BJ (cell line): ENCODE measurements around the gene KCNIP1. TPM values are rescaled to one million over a fixed set of nuclear protein-coding genes. Genes with fewer than 3 reads are reported as not detected.

Experiments used
- CTCF ChIA-PET: fragments of 350-600 bp; formaldehyde crosslinking; extraction: SDS; loops from one replicate; lab custom pipeline; 2021; ENCODE audit warnings: antibody characterized with exemption, inconsistent platforms; lab: Yijun Ruan, JAX
- POLR2A ChIA-PET: fragments of 300-600 bp; sonication (Branson Sonifier 250); formaldehyde crosslinking; extraction: SDS; loops from one replicate; lab custom pipeline; 2021; ENCODE audit warnings: antibody characterized with exemption; lab: Charles Lee
- DNase-seq: peaks from one replicate; pipeline ENCODE4 v3.0.0-alpha.2; 2011; ENCODE audit warnings: low read depth
- H3K27me3 ChIP-seq: 2 replicates; pipeline ENCODE4 v1.6.0; 2011; ENCODE audit warnings: low read length; ENCODE audit not compliant: control insufficient read depth, insufficient read depth
- H3K36me3 ChIP-seq: 2 replicates; pipeline ENCODE4 v1.5.1; 2011; ENCODE audit warnings: low read length; ENCODE audit not compliant: control insufficient read depth, insufficient read depth
- H3K4me3 ChIP-seq: 2 replicates; pipeline ENCODE4 v1.5.1; 2011; ENCODE audit warnings: low read depth, mild to moderate bottlenecking, control low read depth, low read length
- CTCF ChIP-seq: IDR thresholded peaks from 2 replicates; pipeline ENCODE4 v1.5.1; 2011; ENCODE audit warnings: low read depth, mild to moderate bottlenecking, control low read depth, inconsistent platforms, low read length, moderate library complexity; ENCODE audit not compliant: insufficient read depth
- polyA plus RNA-seq: library from polyadenylated mRNA; depleted of rRNA; stranded (reverse); fragments of >200 nt; gene quantifications from 2 replicates; pipeline ENCODE4 v1.2.3, GENCODE V29; 2011

The KCNIP1 gene
- polyA plus RNA-seq, 1 experiment = not detected

- ChIA-PET CTCF (interaction anchor here (0.7 to 0.9 kb wide), 2 partner anchors 12 to 14 kb away, joined by 3 read pairs; no protein-coding TSS in a partner anchor), POLR2A (no interaction called here)
- no peaks in the 10 kb centered on the region for H3K27me3 ChIP-seq
- H3K36me3 ChIP-seq = no peaks in the 10 kb centered on the region
- no peak overlapping the region for H3K4me3 ChIP-seq
- no peak for TF ChIP-seq CTCF
- no peak for DNase-seq
Measured at GRCh38 chr5:170650850-170651249, 147.0 kb downstream of the KCNIP1 start.

- POLR2A ChIA-PET = no interaction called here
- H3K27me3 ChIP-seq = no peaks in the 10 kb centered on the region
- no peaks in the 10 kb centered on the region for H3K36me3 ChIP-seq
- TF ChIP-seq CTCF = no peak
- CTCF ChIA-PET = no interaction called here
- no peak overlapping the region for H3K4me3 ChIP-seq
- DNase-seq = no peak
Measured at GRCh38 chr5:170651604-170652277, 147.9 kb downstream of the KCNIP1 start.

GRCh38 chr5:170655476-170655875 lies 151.7 kb downstream of the KCNIP1 start:
- TF ChIP-seq CTCF = no peak
- ChIA-PET POLR2A (no interaction called here), CTCF (interaction anchor here (1.1 kb wide), 1 partner anchor 17 kb away, joined by 3 read pairs; no protein-coding TSS in a partner anchor)
- Histone ChIP-seq H3K36me3 (no peaks in the 10 kb centered on the region), H3K4me3 (no peak overlapping the region), H3K27me3 (no peaks in the 10 kb centered on the region)
- no peak for DNase-seq

GRCh38 chr5:170655920-170656319 lies 152.1 kb downstream of the KCNIP1 start:
- Histone ChIP-seq H3K27me3 (no peaks in the 10 kb centered on the region), H3K4me3 (no peak overlapping the region), H3K36me3 (no peaks in the 10 kb centered on the region)
- ChIA-PET CTCF (interaction anchor here (1.1 kb wide), 1 partner anchor 17 kb away, joined by 3 read pairs; no protein-coding TSS in a partner anchor), POLR2A (no interaction called here)
- TF ChIP-seq CTCF = no peak
- no peak for DNase-seq

- TF ChIP-seq CTCF = no peak
- H3K36me3 ChIP-seq = no peaks in the 10 kb centered on the region
- DNase-seq = no peak
- H3K27me3 ChIP-seq = no peaks in the 10 kb centered on the region
- no peak overlapping the region for H3K4me3 ChIP-seq
- ChIA-PET CTCF (interaction anchor here (1.1 kb wide), 1 partner anchor 18 kb away, joined by 3 read pairs; no protein-coding TSS in a partner anchor), POLR2A (no interaction called here)
Measured at GRCh38 chr5:170656346-170656745, 152.5 kb downstream of the KCNIP1 start.
